HG03095 (cell line): ENCODE measurements around the gene KCNMB2.
"Not testable (repeated sequence)": the region's sequence is repeated elsewhere in the genome, so short reads cannot be mapped to it uniquely, and the experiment has no call there.

Experiments used
- ATAC-seq: cut with Tn5 transposase; IDR thresholded peaks from one replicate; pipeline ENCODE4 v1.9.1; 2021; ENCODE audit warnings: moderate library complexity; ENCODE audit not compliant: unreplicated experiment

Gene KCNMB2

GRCh38 chr3:178745861-178746655 is 209.8 kb downstream of the KCNMB2 start:
- ATAC-seq, result not testable (repeated sequence)

DNA sequence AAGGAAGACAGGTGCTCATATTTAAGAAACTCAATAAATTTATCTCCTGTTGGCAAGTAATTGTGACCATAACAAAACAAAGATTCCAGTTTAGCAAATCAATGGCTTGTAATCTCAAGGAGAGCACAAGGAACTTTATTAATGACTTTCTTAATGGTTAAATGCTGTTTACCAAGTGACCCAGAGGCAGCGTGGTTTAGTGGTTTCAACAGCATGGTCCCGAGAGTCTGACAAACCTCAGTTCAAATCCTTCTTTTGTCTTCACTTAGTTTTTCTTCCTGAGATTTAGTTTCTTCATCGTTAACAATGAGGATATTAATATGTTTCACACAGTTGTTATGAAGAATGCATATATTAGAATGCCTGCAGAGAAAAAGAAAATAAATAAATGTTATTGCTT is 212.6 kb downstream of the KCNMB2 start:
- ATAC-seq, result no peak

- ATAC-seq, result no peak
These were observed 213.2 kb downstream of the KCNMB2 start for GRCh38 chr3:178749471-178749870.

DNA sequence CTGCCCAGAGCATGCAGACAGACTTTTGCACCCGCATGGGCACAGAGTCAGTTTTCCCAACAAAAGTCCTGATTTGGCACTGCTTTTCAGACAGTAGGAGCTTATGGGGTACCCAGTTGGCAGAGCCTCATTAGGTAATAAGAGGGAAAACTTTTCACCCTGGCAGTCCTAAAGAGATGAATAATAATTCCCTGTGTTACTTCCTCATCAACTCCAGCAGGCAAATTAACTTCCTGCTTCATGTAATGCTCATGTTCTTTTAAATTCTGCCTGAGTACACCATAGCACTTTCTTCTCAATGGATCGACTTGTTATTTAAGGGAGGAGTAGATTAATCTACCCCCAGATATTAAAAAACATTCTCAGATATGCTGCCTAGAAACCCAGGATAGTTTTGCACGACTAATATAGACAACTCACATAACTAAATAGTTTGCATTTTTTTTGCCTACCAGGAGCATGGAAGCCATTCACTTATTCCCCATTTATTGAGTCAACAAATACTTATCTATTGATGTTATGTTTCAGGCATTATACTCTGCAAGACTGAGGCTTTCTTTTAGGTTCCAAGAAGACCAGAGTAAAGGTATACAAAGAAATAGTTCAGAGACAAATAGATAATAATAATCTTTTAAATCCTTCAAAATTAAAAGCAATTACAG is 214.5 kb downstream of the KCNMB2 start:
- ATAC-seq, result no peak

DNA sequence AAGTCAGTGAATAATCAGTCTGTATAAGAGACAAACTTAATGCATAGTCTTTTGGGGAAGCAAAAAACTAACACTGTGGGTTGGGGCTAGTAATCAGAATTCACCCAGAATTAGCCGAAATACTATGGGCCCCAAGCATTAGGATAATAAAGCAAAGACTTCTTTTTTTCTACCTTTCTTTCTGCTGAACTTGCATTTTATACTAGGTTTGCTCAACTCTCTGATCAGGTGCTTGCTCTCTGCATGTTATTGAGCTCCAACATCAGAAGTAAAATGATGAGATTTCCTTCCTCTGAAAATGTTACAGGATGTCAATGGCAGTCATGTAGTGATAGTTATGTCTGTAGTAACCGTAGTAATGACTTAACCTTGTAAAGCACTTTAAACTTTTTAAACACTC is 216.6 kb downstream of the KCNMB2 start:
- ATAC-seq, result no peak

DNA sequence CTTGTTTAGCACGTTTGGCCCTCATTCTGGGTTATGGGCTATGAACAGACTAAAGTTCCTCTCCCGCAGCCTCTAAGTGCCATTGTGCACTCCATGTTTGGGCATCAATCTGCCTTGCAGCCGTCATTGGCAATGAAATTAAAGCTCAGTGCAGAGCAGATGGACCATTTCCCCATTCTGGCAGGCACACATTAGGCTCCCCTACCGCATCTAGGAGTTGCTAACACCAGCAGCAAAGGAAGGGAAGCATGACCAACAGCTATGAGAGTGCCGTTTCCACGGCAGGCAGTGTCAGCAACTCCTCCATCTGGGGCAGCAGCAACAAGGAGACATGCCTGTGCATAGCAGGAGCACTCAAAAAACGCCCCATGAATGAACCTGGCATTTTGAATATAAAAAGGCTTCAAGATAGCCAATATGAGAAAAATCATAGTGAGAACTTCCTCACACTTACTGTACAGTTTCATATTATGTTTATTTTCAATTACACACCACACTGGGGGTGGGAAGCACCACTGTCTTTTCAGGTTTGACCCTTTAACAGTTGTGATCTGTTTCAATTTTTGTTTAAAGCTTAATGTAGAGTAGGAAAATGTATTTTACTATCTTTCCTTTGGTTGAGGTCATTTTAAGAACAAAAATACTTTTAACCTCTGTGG is 218.7 kb downstream of the KCNMB2 start:
- no peak for ATAC-seq

GRCh38 chr3:178761024-178761423 is 224.8 kb downstream of the KCNMB2 start:
- no peak for ATAC-seq

DNA sequence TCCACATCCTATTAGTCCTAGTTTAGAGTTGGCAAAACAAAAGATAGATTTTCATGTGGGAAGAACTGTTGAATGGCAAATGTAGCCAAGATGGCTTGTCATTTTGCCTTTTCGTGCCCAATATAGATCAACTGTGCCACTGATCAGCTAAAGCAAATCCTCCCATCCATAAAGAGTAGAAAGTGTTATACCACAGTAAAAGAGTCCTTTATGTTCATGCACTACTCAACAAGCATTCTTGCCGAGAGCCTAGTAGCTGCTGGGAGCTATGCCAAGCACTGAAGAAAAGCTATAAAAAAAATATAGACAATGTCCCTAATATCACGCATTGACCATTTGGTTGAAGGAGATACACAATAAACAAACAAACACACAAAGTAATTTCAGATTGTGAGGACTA is 225.2 kb downstream of the KCNMB2 start:
- ATAC-seq, result no peak

GRCh38 chr3:178762385-178762784 is 226.1 kb downstream of the KCNMB2 start:
- ATAC-seq, result no peak

DNA sequence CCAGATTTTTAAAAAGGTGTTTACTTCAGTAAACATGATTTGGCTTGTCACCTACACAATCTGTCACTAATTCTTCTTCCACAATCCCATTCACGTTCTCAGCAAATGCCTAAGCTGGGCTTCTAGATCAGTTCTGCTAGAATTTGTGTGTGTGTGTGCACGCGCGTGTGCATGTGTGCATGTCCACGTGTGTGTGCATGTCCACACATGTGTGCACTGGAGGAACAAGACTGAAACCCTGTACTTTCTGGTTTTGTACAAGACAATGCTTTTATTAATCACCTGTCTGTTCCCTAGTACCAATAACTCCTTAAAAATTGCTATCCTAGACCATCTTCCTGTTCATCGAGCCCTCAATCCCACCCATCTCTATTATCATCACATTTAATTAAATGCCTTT is 229.2 kb downstream of the KCNMB2 start:
- no peak for ATAC-seq

DNA sequence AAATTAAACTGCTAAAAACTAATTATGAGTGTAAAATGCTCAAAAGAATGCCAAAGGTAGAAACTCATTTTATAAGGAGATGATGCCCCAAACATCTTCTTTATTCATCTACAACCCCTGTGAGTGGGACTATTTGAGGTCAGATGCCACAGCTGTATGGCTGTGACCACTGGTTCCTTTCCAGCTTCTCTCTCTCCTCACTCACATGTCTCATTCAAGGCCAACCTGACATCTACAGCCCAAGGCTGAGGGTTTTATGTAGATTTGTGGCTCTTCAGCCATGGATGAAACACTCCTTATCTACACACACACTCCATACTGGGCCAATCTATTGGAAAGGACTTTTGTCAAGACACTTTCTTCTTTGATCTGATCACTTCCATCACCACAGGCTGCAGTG is 231.3 kb downstream of the KCNMB2 start:
- ATAC-seq, result no peak

GRCh38 chr3:178768072-178768864 is 232.0 kb downstream of the KCNMB2 start:
- peak; percentile 73 for ATAC-seq

DNA sequence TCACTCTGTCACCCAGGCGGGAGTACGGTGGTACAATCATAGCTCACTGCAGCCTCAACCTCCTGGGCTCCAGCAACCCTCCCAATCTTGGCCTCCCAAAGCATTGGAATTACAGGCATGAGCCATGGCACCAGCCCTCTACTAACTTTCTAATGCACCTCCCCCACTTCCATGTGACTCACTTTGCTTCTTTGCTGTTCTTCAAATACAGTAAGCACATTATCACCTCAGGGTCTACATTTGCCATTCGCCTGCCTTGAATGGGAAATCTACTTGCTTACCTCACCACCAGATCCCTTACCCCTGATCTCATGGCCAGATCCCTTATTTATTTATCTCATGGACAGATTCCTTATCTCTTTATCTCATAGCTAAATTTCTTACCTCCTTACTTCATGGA is 235.3 kb downstream of the KCNMB2 start:
- no peak for ATAC-seq

GRCh38 chr3:178772746-178773145 is 236.5 kb downstream of the KCNMB2 start:
- no peak for ATAC-seq

- no peak for ATAC-seq
These were observed 237.1 kb downstream of the KCNMB2 start for GRCh38 chr3:178773358-178773757.

DNA sequence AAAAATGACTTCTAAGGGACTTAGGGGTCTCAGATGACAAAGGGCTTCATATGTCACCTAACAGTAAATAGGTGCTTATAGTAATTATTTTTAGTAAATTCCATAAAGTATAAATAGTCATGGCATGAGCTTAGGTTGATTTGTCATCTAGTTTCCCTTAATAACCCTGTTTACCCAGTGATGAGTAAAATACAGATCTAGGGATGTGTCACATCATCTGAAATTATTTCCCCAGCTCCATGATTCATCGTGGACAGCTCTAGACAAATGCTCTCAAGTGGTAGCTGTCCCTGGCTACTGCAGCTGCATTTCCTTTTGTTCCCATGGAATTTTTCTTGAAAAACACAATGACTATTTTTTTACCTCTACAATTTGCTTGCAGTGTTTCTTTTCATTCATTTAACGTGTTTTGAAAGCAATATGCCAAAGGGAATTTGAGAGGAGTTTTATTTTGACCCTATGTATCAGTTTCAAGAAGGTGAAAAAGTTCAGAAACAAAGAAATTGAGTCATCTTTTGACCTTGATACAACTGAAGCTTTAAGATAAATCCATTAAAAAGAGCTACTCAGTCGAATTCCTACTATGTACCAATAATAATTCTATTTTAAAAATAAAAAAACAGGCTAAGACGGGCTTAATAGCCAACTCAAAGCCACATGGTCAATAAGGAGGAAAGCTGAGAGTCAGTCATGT is 241.6 kb downstream of the KCNMB2 start:
- peak; percentile 78 for ATAC-seq

- no peak for ATAC-seq
These were observed 242.4 kb downstream of the KCNMB2 start for GRCh38 chr3:178778589-178778988.

GRCh38 chr3:178785961-178786360 is 249.7 kb downstream of the KCNMB2 start:
- ATAC-seq, result no peak

DNA sequence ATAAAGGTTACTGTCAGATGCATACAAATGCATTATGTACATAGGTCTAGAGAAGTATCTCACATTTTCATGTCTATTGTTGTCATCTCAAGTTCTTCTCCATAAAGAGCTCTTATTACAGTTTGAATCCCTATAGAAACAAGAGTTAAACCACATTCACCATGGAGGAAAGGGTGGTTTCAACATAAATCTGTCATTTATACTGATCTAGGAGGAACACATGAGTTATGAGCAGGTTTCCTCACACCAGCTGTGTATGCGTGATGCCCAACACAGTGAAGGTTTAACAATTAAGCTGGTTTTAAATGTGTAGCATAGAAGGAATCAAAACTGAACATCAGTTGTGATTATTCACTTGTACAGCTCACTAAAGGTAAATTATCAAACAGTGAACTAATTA is 251.7 kb downstream of the KCNMB2 start:
- no peak for ATAC-seq

- ATAC-seq, result no peak
These were observed 258.5 kb downstream of the KCNMB2 start for GRCh38 chr3:178794711-178795110.

DNA sequence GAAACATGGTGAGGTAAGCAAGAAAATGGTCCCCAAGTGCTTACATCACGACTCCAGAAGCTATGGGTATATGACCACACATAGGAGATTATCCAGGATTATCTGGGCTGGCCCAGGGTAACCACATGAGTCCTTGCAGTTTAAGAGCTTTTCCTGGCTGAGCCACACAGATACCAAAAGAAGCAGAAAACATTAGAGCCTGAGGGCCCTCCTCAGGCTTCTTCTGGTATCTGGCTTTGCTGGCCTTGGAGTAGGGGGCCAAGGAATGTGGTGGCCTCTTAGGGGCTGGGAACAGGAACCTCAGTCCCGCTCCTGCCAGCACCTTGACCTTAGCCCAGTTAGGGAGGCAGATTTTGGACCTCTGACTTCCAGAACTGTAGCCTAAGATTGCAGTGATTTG is 259.1 kb downstream of the KCNMB2 start:
- ATAC-seq, result no peak
